ENCODE measurements around the gene IHH. TPM values are rescaled to one million over a fixed set of nuclear protein-coding genes. Genes with fewer than 3 reads are reported as not detected.

The IHH gene
- polyA plus RNA-seq, 1 experiment: 0.05 TPM

- POLR2A ChIA-PET: no interaction called here
- H3K4me3 ChIP-seq (ENCODE audit: low read depth, low read length): no peak overlapping the region
- peaks cover 34% of the 10 kb centered on the region for H3K27me3 ChIP-seq (ENCODE audit: control insufficient read depth, insufficient read depth, low read length)
- DNase-seq (ENCODE audit: low read depth): no peak
- no peak for TF ChIP-seq CTCF (IDR thresholded peaks at IDR 0.05; ENCODE audit: insufficient read depth, low read depth, low read length)
- H3K36me3 ChIP-seq (ENCODE audit: control insufficient read depth, insufficient read depth, low read length): no peaks in the 10 kb centered on the region
- CTCF ChIA-PET: interaction anchor here (1.1 to 3.0 kb wide), 4 partner anchors 8 to 26 kb away, joined by 3 to 20 read pairs (median 6); no protein-coding TSS in a partner anchor
Measured at GRCh38 chr2:219021591-219021990, 39.1 kb downstream of the IHH start.

GRCh38 chr2:219020604-219021365 lies 39.9 kb downstream of the IHH start:
- no peak for TF ChIP-seq CTCF (IDR thresholded peaks at IDR 0.05; ENCODE audit: insufficient read depth, low read depth, low read length)
- DNase-seq (ENCODE audit: low read depth): no peak
- Histone ChIP-seq H3K27me3 (ENCODE audit: control insufficient read depth, insufficient read depth, low read length) (peaks cover 33% of the 10 kb centered on the region), H3K4me3 (ENCODE audit: low read depth, low read length) (no peak overlapping the region), H3K36me3 (ENCODE audit: control insufficient read depth, insufficient read depth, low read length) (no peaks in the 10 kb centered on the region)
- POLR2A ChIA-PET: no interaction called here
- CTCF ChIA-PET: interaction anchor here (1.1 to 3.0 kb wide), 5 partner anchors 9 to 99 kb away, joined by 3 to 20 read pairs (median 8); no protein-coding TSS in a partner anchor

GRCh38 chr2:219019436-219019835 lies 41.3 kb downstream of the IHH start:
- no peak for DNase-seq (ENCODE audit: low read depth)
- Histone ChIP-seq H3K36me3 (ENCODE audit: control insufficient read depth, insufficient read depth, low read length) (no peaks in the 10 kb centered on the region), H3K27me3 (ENCODE audit: control insufficient read depth, insufficient read depth, low read length) (peaks cover 32% of the 10 kb centered on the region), H3K4me3 (ENCODE audit: low read depth, low read length) (no peak overlapping the region)
- CTCF ChIA-PET: interaction anchor here (0.6 to 3.0 kb wide), 6 partner anchors 9 to 280 kb away, joined by 3 to 20 read pairs (median 5); no protein-coding TSS in a partner anchor
- POLR2A ChIA-PET: no interaction called here
- TF ChIP-seq CTCF (IDR thresholded peaks at IDR 0.05; ENCODE audit: insufficient read depth, low read depth, low read length): no peak

GRCh38 chr2:219018726-219019125 lies 42.0 kb downstream of the IHH start:
- no peak overlapping the region for H3K4me3 ChIP-seq (ENCODE audit: low read depth, low read length)
- DNase-seq (ENCODE audit: low read depth): no peak
- H3K36me3 ChIP-seq (ENCODE audit: control insufficient read depth, insufficient read depth, low read length): no peaks in the 10 kb centered on the region
- H3K27me3 ChIP-seq (ENCODE audit: control insufficient read depth, insufficient read depth, low read length): peaks cover 29% of the 10 kb centered on the region
- ChIA-PET POLR2A (no interaction called here), CTCF (interaction anchor here (1.0 to 3.0 kb wide), 5 partner anchors 8 to 103 kb away, joined by 3 to 20 read pairs (median 3); no protein-coding TSS in a partner anchor)
- TF ChIP-seq CTCF (IDR thresholded peaks at IDR 0.05; ENCODE audit: insufficient read depth, low read depth, low read length): no peak

DNA sequence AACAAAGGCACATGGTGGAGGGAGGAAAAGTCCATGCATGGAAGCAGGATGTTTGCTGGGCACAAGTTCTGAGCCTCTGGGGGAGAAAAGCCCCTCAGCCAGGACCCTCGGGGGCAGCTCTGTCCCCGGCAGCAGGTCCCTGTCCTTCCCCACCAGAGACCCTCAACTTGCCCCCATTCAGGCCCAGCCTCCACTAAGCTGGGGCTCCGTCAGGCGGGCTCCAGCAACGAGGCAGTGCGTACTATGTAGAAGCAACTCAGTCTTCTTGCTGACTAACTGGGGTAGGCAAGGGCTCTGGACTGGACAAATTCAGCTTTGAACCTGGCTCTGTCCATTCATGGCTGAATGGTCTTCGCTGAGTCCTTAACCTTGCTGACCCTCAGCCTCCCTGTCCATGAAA lies 42.4 kb downstream of the IHH start:
- ChIA-PET POLR2A (no interaction called here), CTCF (interaction anchor here (1.0 to 1.5 kb wide), 3 partner anchors 17 to 104 kb away, joined by 3 to 7 read pairs (median 3); no protein-coding TSS in a partner anchor)
- DNase-seq (ENCODE audit: low read depth): no peak
- TF ChIP-seq CTCF (IDR thresholded peaks at IDR 0.05; ENCODE audit: insufficient read depth, low read depth, low read length): no peak
- Histone ChIP-seq H3K4me3 (ENCODE audit: low read depth, low read length) (no peak overlapping the region), H3K27me3 (ENCODE audit: control insufficient read depth, insufficient read depth, low read length) (peaks cover 25% of the 10 kb centered on the region), H3K36me3 (ENCODE audit: control insufficient read depth, insufficient read depth, low read length) (no peaks in the 10 kb centered on the region)
